K562 (cell line): ENCODE results near the gene DNM1. TPM values are rescaled to one million over a fixed set of nuclear protein-coding genes. Genes with fewer than 3 reads are reported as not detected.

Experiments used
- HNRNPLL ChIP-seq: fragments of 200-400 bp; formaldehyde crosslinking; IDR thresholded peaks from 2 replicates; pipeline ENCODE4 v1.6.1; 2017; ENCODE audit warnings: low read length, low read depth, mild to moderate bottlenecking; ENCODE audit not compliant: poor library complexity, severe bottlenecking
- KDM2B ChIP-seq: fragments of 250-450 bp; sonication (Bioruptor Pico); IDR thresholded peaks from 2 replicates; pipeline ENCODE4 v1.8.0; 2021; ENCODE audit warnings: mild to moderate bottlenecking, moderate library complexity
- MYC ChIP-seq, 2 experiments: fragments of 250-450 bp in 1 of 2; sonication (Bioruptor Pico) in 1 of 2; IDR thresholded peaks; 2 replicates each; pipeline versions ENCODE4 v1.5.1 to v1.6.1; 2012 to 2021; ENCODE audit warnings: low read depth in 2 of 2, borderline replicate concordance in 1 of 2, improper control_type of control experiment in 1 of 2, low read length in 1 of 2, mild to moderate bottlenecking in 1 of 2, moderate library complexity in 1 of 2
- NCOA2 ChIP-seq, 2 experiments: fragments of 450-650 bp; IDR thresholded peaks; 2 replicates each; pipeline ENCODE4 v1.6.1; 2018; ENCODE audit warnings: mild to moderate bottlenecking in 2 of 2, moderate library complexity in 1 of 2; ENCODE audit not compliant: partially characterized antibody in 2 of 2
- PBX2 ChIP-seq, 2 experiments: IDR thresholded peaks in 1 of 2; conservative IDR thresholded peaks in 1 of 2; 2 replicates each; pipeline ENCODE4 v1.6.1; 2016; ENCODE audit warnings: low read depth in 2 of 2, mild to moderate bottlenecking in 1 of 2, missing compliant biosample characterization in 1 of 2, missing genetic modification characterization in 1 of 2, moderate library complexity in 1 of 2
- PHF21A ChIP-seq: fragments of 450-650 bp; IDR thresholded peaks from 2 replicates; pipeline ENCODE4 v1.6.1; 2017; ENCODE audit warnings: low read depth, borderline replicate concordance
- RBFOX2 ChIP-seq: fragments of 200-400 bp; formaldehyde crosslinking; IDR thresholded peaks from 2 replicates; pipeline ENCODE4 v1.6.1; 2017; ENCODE audit warnings: low read depth, mild to moderate bottlenecking, low read length, moderate library complexity
- TAF7 ChIP-seq: fragments of 450-650 bp; IDR thresholded peaks from 2 replicates; pipeline ENCODE4 v1.6.1; 2016; ENCODE audit warnings: missing genetic modification characterization, missing compliant biosample characterization
- ZNF324 ChIP-seq: fragments of 250-450 bp; sonication (Bioruptor Pico); IDR thresholded peaks from 2 replicates; pipeline ENCODE4 v1.4.0; 2020; ENCODE audit warnings: mild to moderate bottlenecking
- polyA plus RNA-seq, 8 experiments: library from polyadenylated mRNA; depleted of rRNA in 4 of 8; stranded (reverse) in 5 of 8; unstranded in 3 of 8; fragments of >200 nt; fragmentation: Nextera tagmentation in 2 of 8; fragmentation: Illumina TruSeq in 1 of 8; extraction: Ambion mirVana in 2 of 8; extraction: Trizol in 1 of 8; gene quantifications; 2 replicates each; pipeline versions ENCODE4 v1.2.1 to v1.2.3, GENCODE V29; 2011 to 2014; ENCODE audit warnings: inconsistent platforms in 1 of 8, missing spikeins in 1 of 8
- total RNA-seq, 7 experiments: library from RNA; depleted of rRNA in 6 of 7; stranded (reverse); fragments of >200 nt in 6 of 7; fragmentation: Illumina TruSeq in 2 of 7; extraction: Trizol in 2 of 7; gene quantifications; 2 replicates each; pipeline versions ENCODE4 v1.2.1 to v1.2.3, GENCODE V29; 2011 to 2021; ENCODE audit warnings: low replicate concordance in 1 of 7
- TF ChIP-seq, protein P1 (sequence below): fragments of 250-450 bp; sonication (Bioruptor Pico); IDR thresholded peaks from 2 replicates; pipeline ENCODE4 v1.8.0; 2021; ENCODE audit warnings: borderline replicate concordance, mild to moderate bottlenecking, moderate library complexity; ENCODE audit not compliant: poor library complexity, severe bottlenecking
- TF ChIP-seq, protein P2 (sequence below), 2 experiments: fragments of 200-800 bp in 1 of 2; sonication (Bioruptor generic) in 1 of 2; sonication (generic) in 1 of 2; formaldehyde crosslinking in 1 of 2; IDR thresholded peaks in 1 of 2; conservative IDR thresholded peaks in 1 of 2; 2 replicates each; pipeline versions ENCODE4 v1.5.0 to v1.6.1; 2016 to 2020; ENCODE audit warnings: missing compliant biosample characterization in 1 of 2, missing genetic modification characterization in 1 of 2, missing genetic modification reagents in 1 of 2
- TF ChIP-seq, protein P3 (sequence below): fragments of 450-650 bp; IDR thresholded peaks from 2 replicates; pipeline ENCODE4 v1.6.1; 2018; ENCODE audit not compliant: partially characterized antibody
- TF ChIP-seq, protein P4 (sequence below): fragments of 450-650 bp; formaldehyde crosslinking; IDR thresholded peaks from 2 replicates; pipeline ENCODE4 v1.4.0; 2020; ENCODE audit warnings: mild to moderate bottlenecking, moderate library complexity

DNM1 gene
- total and polyA plus RNA-seq, 9 of the 15 experiments (the other 6 are each of a cell fraction or from before 2014, with no cell fraction given), result 0.39 to 23.1 (median 9.1) TPM

DNA sequence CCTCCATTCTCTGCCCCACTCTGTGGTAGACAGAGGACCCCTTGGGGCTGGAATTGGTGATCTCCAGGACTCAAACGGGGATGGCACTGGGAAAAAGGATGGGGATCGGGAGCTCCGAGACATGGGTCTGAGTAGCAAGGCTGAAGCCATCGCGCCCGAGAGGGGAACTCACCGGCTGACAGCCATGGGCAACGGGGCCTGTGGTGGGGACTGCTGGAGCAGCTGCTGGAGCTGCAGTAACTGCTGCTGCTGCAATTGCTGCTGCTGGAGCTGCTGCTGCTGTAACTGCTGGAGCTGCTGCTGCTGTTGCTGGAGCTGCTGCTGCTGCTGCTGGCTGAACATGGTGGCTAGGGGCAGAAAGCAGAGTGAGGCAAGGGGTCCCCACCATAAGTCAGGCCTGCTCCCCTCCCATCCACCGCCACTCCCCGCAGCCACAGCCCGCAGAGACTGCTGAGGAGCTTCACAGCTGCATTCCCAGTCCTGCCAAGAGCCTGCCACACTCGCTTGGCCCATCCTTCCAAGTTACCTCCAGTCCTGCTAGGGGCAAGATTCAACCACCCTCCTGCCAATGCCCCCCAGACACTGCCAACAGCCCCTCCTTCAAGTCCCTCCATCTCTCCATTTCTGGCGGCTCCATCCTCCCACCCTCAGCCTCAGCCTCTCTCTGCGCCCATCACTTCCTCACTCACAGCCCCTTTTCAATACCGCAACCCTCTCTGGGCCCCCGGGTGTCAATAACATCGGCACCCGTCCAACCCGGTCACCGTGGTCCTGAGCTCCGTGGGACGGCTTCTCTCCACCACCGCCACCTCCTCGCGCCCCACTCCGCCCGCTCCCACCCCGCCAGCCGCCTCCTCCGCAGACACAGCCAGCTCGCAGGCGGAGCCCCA lies 12.4 kb upstream of the DNM1 start (continued):
- TF ChIP-seq, protein P1, sequence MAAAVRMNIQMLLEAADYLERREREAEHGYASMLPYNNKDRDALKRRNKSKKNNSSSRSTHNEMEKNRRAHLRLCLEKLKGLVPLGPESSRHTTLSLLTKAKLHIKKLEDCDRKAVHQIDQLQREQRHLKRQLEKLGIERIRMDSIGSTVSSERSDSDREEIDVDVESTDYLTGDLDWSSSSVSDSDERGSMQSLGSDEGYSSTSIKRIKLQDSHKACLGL (CRISPR knock-in tag), result no peak
- TF ChIP-seq KDM2B, result no peak
- TF ChIP-seq, protein P2, sequence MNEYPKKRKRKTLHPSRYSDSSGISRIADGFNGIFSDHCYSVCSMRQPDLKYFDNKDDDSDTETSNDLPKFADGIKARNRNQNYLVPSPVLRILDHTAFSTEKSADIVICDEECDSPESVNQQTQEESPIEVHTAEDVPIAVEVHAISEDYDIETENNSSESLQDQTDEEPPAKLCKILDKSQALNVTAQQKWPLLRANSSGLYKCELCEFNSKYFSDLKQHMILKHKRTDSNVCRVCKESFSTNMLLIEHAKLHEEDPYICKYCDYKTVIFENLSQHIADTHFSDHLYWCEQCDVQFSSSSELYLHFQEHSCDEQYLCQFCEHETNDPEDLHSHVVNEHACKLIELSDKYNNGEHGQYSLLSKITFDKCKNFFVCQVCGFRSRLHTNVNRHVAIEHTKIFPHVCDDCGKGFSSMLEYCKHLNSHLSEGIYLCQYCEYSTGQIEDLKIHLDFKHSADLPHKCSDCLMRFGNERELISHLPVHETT (CRISPR knock-in tag; conservative IDR thresholded peaks at IDR 0.05 in 1 of 2, IDR thresholded peaks at IDR 0.05 in 1 of 2), result no peak
- no peak for TF ChIP-seq MYC (IDR thresholded peaks at IDR 0.05; ENCODE audit: low read depth, low read length)
- TF ChIP-seq MYC (CRISPR knock-in tag; IDR thresholded peaks at IDR 0.05; ENCODE audit: borderline replicate concordance, low read depth), result 0 out of 2 replicates have a peak, but pooled peaks have one; percentile 27
- TF ChIP-seq HNRNPLL, result no peak
- TF ChIP-seq NCOA2 (IDR thresholded peaks at IDR 0.05; ENCODE audit: partially characterized antibody in 2 of 2), result no peak
- 0 out of 2 replicates have a peak, but pooled peaks have one; percentile 34 for TF ChIP-seq TAF7 (tag)
- TF ChIP-seq RBFOX2, result no peak
- TF ChIP-seq, protein P3, sequence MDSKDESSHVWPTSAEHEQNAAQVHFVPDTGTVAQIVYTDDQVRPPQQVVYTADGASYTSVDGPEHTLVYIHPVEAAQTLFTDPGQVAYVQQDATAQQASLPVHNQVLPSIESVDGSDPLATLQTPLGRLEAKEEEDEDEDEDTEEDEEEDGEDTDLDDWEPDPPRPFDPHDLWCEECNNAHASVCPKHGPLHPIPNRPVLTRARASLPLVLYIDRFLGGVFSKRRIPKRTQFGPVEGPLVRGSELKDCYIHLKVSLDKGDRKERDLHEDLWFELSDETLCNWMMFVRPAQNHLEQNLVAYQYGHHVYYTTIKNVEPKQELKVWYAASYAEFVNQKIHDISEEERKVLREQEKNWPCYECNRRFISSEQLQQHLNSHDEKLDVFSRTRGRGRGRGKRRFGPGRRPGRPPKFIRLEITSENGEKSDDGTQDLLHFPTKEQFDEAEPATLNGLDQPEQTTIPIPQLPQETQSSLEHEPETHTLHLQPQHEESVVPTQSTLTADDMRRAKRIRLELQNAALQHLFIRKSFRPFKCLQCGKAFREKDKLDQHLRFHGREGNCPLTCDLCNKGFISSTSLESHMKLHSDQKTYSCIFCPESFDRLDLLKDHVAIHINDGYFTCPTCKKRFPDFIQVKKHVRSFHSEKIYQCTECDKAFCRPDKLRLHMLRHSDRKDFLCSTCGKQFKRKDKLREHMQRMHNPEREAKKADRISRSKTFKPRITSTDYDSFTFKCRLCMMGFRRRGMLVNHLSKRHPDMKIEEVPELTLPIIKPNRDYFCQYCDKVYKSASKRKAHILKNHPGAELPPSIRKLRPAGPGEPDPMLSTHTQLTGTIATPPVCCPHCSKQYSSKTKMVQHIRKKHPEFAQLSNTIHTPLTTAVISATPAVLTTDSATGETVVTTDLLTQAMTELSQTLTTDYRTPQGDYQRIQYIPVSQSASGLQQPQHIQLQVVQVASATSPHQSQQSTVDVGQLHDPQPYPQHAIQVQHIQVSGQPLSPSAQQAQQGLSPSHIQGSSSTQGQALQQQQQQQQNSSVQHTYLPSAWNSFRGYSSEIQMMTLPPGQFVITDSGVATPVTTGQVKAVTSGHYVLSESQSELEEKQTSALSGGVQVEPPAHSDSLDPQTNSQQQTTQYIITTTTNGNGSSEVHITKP, result no peak
- TF ChIP-seq, protein P4, sequence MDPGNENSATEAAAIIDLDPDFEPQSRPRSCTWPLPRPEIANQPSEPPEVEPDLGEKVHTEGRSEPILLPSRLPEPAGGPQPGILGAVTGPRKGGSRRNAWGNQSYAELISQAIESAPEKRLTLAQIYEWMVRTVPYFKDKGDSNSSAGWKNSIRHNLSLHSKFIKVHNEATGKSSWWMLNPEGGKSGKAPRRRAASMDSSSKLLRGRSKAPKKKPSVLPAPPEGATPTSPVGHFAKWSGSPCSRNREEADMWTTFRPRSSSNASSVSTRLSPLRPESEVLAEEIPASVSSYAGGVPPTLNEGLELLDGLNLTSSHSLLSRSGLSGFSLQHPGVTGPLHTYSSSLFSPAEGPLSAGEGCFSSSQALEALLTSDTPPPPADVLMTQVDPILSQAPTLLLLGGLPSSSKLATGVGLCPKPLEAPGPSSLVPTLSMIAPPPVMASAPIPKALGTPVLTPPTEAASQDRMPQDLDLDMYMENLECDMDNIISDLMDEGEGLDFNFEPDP (CRISPR knock-in tag), result no peak
- no peak for TF ChIP-seq ZNF324
- TF ChIP-seq PHF21A, result no peak
- TF ChIP-seq PBX2 (CRISPR knock-in tag; IDR thresholded peaks at IDR 0.05; ENCODE audit: low read depth), result no peak
- TF ChIP-seq PBX2 (tag; conservative IDR thresholded peaks at IDR 0.05; ENCODE audit: low read depth), result no peak
